GM18861 (cell line): Measurements from ENCODE around the gene LRCH3.

Experiments used
- ATAC-seq: cut with Tn5 transposase; IDR thresholded peaks from one replicate; pipeline ENCODE4 v1.9.1; 2021; ENCODE audit not compliant: unreplicated experiment

The LRCH3 gene

GRCh38 chr3:197791113-197791891, at the start of gene LRCH3:
Gene LRCH3 (plus strand): TSS chr3:197791254. CDS start chr3:197791279, 25 bp downstream.
- peak; percentile 67 for ATAC-seq

- no peak for ATAC-seq
Measured at GRCh38 chr3:197742787-197743186, 48.3 kb upstream of the LRCH3 start.

- no peak for ATAC-seq
Measured at GRCh38 chr3:197746209-197746608, 44.8 kb upstream of the LRCH3 start.

- ATAC-seq = no peak
Measured at GRCh38 chr3:197746801-197747237, 44.2 kb upstream of the LRCH3 start.

GRCh38 chr3:197748597-197749314, 42.3 kb upstream of the LRCH3 start:
- ATAC-seq = no peak

- ATAC-seq = peak; percentile 18
Measured at GRCh38 chr3:197749315-197749600, 41.8 kb upstream of the LRCH3 start.

- peak; percentile 71 for ATAC-seq
Measured at GRCh38 chr3:197749601-197750395, 41.3 kb upstream of the LRCH3 start, which contains the start of gene FYTTD1. Gene FYTTD1 (plus strand): TSS chr3:197749883. CDS start chr3:197749972, 89 bp downstream.

- peak; percentile 51 for ATAC-seq
Measured at GRCh38 chr3:197750396-197750831, 40.6 kb upstream of the LRCH3 start.

GRCh38 chr3:197750858-197751737, 40.0 kb upstream of the LRCH3 start:
- no peak for ATAC-seq

GRCh38 chr3:197752107-197752506, 38.9 kb upstream of the LRCH3 start:
- no peak for ATAC-seq

GRCh38 chr3:197753263-197753662, 37.8 kb upstream of the LRCH3 start:
- no peak for ATAC-seq

GRCh38 chr3:197756704-197757103, 34.4 kb upstream of the LRCH3 start:
- ATAC-seq = no peak

GRCh38 chr3:197758512-197758911, 32.5 kb upstream of the LRCH3 start:
- no peak for ATAC-seq

GRCh38 chr3:197761784-197762183, 29.3 kb upstream of the LRCH3 start:
- no peak for ATAC-seq

GRCh38 chr3:197775317-197775716, 15.7 kb upstream of the LRCH3 start:
- ATAC-seq = no peak

GRCh38 chr3:197782230-197782629, 8.8 kb upstream of the LRCH3 start:
- peak; percentile 38 for ATAC-seq

GRCh38 chr3:197784019-197784585, 7.0 kb upstream of the LRCH3 start:
- ATAC-seq = no peak

- ATAC-seq = no peak
Measured at GRCh38 chr3:197787412-197787811, 3.6 kb upstream of the LRCH3 start.

GRCh38 chr3:197789309-197789708, 1.7 kb upstream of the LRCH3 start:
- ATAC-seq = no peak

- no peak for ATAC-seq
Measured at GRCh38 chr3:197790033-197790432, 1.0 kb upstream of the LRCH3 start.
